Measurements from ENCODE around the gene PECR. TPM values are rescaled to one million over a fixed set of nuclear protein-coding genes. Genes with fewer than 3 reads are reported as not detected.

PECR gene
- polyA plus RNA-seq, 4 donors, result 36.3 to 48.8 (median 43.5) TPM

GRCh38 chr2:216072473-216072872 is 9.1 kb downstream of the PECR start:
- no peak for DNase-seq (ENCODE audit: low read depth in 4 of 4, low spot score in 2 of 4)

GRCh38 chr2:216071111-216071851 is 10.3 kb downstream of the PECR start:
- no peak for DNase-seq (ENCODE audit: low read depth in 4 of 4, low spot score in 2 of 4)

GRCh38 chr2:216070195-216070594 is 11.4 kb downstream of the PECR start:
- no peak for DNase-seq (ENCODE audit: low read depth in 4 of 4, low spot score in 2 of 4)

- no peak for DNase-seq (ENCODE audit: low read depth in 4 of 4, low spot score in 2 of 4)
Observed at GRCh38 chr2:216069028-216069427, 12.6 kb downstream of the PECR start.

GRCh38 chr2:216066230-216066629 is 15.4 kb downstream of the PECR start:
- DNase-seq (ENCODE audit: low read depth in 4 of 4, low spot score in 2 of 4), result no peak

GRCh38 chr2:216064665-216065064 is 16.9 kb downstream of the PECR start:
- no peak for DNase-seq (ENCODE audit: low read depth in 4 of 4, low spot score in 2 of 4)

- DNase-seq (ENCODE audit: low read depth in 4 of 4, low spot score in 2 of 4), result no peak
Observed at GRCh38 chr2:216064014-216064630, 17.5 kb downstream of the PECR start.

- no peak for DNase-seq (ENCODE audit: low read depth in 4 of 4, low spot score in 2 of 4)
Observed at GRCh38 chr2:216059233-216059834, 22.3 kb downstream of the PECR start.

- peak in 3 of 4 donors; percentile 39 to 41 (median 40) for DNase-seq (ENCODE audit: low read depth in 4 of 4, low spot score in 2 of 4)
Observed at GRCh38 chr2:216057688-216058193, 23.9 kb downstream of the PECR start.

- DNase-seq (ENCODE audit: low read depth in 4 of 4, low spot score in 2 of 4), result no peak
Observed at GRCh38 chr2:216056739-216057138, 24.9 kb downstream of the PECR start.

GRCh38 chr2:216055680-216056079 is 25.9 kb downstream of the PECR start:
- DNase-seq (ENCODE audit: low read depth in 4 of 4, low spot score in 2 of 4), result peak; percentile 25 to 46 (median 34)

GRCh38 chr2:216052420-216052819 is 29.2 kb downstream of the PECR start:
- no peak for DNase-seq (ENCODE audit: low read depth in 4 of 4, low spot score in 2 of 4)

- DNase-seq (ENCODE audit: low read depth in 4 of 4, low spot score in 2 of 4), result no peak
Observed at GRCh38 chr2:216051350-216051749, 30.3 kb downstream of the PECR start.

- DNase-seq (ENCODE audit: low read depth in 4 of 4, low spot score in 2 of 4), result no peak
Observed at GRCh38 chr2:216049452-216049851, 32.2 kb downstream of the PECR start.

- DNase-seq (ENCODE audit: low read depth in 4 of 4, low spot score in 2 of 4), result no peak
Observed at GRCh38 chr2:216047397-216047796, 34.2 kb downstream of the PECR start.

GRCh38 chr2:216044883-216045486 is 36.6 kb downstream of the PECR start:
- no peak for DNase-seq (ENCODE audit: low read depth in 4 of 4, low spot score in 2 of 4)

GRCh38 chr2:216043949-216044348 is 37.7 kb downstream of the PECR start:
- DNase-seq (ENCODE audit: low read depth in 4 of 4, low spot score in 2 of 4), result no peak

GRCh38 chr2:216041438-216041837 is 40.2 kb downstream of the PECR start:
- DNase-seq (ENCODE audit: low read depth in 4 of 4, low spot score in 2 of 4), result no peak

GRCh38 chr2:216039918-216040317 is 41.7 kb downstream of the PECR start:
- no peak for DNase-seq (ENCODE audit: low read depth in 4 of 4, low spot score in 2 of 4)

GRCh38 chr2:216034065-216034464 is 47.5 kb downstream of the PECR start:
- DNase-seq (ENCODE audit: low read depth in 4 of 4, low spot score in 2 of 4), result no peak

- DNase-seq (ENCODE audit: low read depth in 4 of 4, low spot score in 2 of 4), result no peak
Observed at GRCh38 chr2:216033403-216033802, 48.2 kb downstream of the PECR start.

Data from left renal cortex interstitium (tissue), 4 donors.